H9 (cell line): ENCODE measurements around the gene CCDC88C. TPM values are rescaled to one million over a fixed set of nuclear protein-coding genes. Genes with fewer than 3 reads are reported as not detected.
A peak's percentile ranks its signal among the peaks of the same experiment; 100 is the strongest.

Experiments used
- DNase-seq: peaks from one replicate; pipeline ENCODE4 v3.0.0-alpha.2; 2017
- H2AFZ ChIP-seq: one replicate; pipeline ENCODE4 v1.6.1; 2013; ENCODE audit warnings: mild to moderate bottlenecking, low read length, control low read depth, moderate library complexity
- H2AK5ac ChIP-seq: 2 replicates; pipeline ENCODE4 v1.6.1; 2013; ENCODE audit warnings: low read length, control low read depth, mixed read lengths; ENCODE audit not compliant: insufficient read length
- H2BK120ac ChIP-seq: one replicate; pipeline ENCODE4 v1.6.1; 2013; ENCODE audit warnings: low read depth, mild to moderate bottlenecking, low read length, control low read depth, inconsistent platforms; ENCODE audit not compliant: poor library complexity, severe bottlenecking
- H2BK12ac ChIP-seq: 2 replicates; pipeline ENCODE4 v1.6.1; 2013; ENCODE audit warnings: low read length, control low read depth, mixed read lengths, low read depth; ENCODE audit not compliant: insufficient read length
- H2BK15ac ChIP-seq: 2 replicates; pipeline ENCODE4 v1.6.1; 2013; ENCODE audit warnings: low read depth, low read length, control low read depth
- H2BK20ac ChIP-seq: one replicate; pipeline ENCODE4 v1.6.1; 2013; ENCODE audit warnings: low read depth, mild to moderate bottlenecking, low read length, control low read depth, inconsistent platforms; ENCODE audit not compliant: poor library complexity, severe bottlenecking
- H2BK5ac ChIP-seq: 2 replicates; pipeline ENCODE4 v1.6.1; 2013; ENCODE audit warnings: low read length, control low read depth, mixed read lengths; ENCODE audit not compliant: insufficient read length
- H3K14ac ChIP-seq: 2 replicates; pipeline ENCODE4 v1.6.1; 2013; ENCODE audit warnings: low read length, control low read depth; ENCODE audit not compliant: insufficient read depth
- H3K18ac ChIP-seq: 2 replicates; pipeline ENCODE4 v1.6.1; 2013; ENCODE audit warnings: low read depth, mild to moderate bottlenecking, mixed read lengths, low read length, control low read depth; ENCODE audit not compliant: insufficient read length
- H3K23ac ChIP-seq: 2 replicates; pipeline ENCODE4 v1.6.1; 2013; ENCODE audit warnings: low read length, control low read depth, mixed read lengths, low read depth; ENCODE audit not compliant: insufficient read length
- H3K23me2 ChIP-seq: 2 replicates; pipeline ENCODE4 v1.6.1; 2013; ENCODE audit warnings: low read depth, mild to moderate bottlenecking, mixed read lengths, low read length, control low read depth; ENCODE audit not compliant: insufficient read length, poor library complexity, severe bottlenecking
- H3K27ac ChIP-seq: 2 replicates; pipeline ENCODE4 v1.5.1; 2013; ENCODE audit warnings: low read length, control low read depth, mixed read lengths, low read depth; ENCODE audit not compliant: insufficient read length
- H3K27me3 ChIP-seq: 2 replicates; pipeline ENCODE4 v1.6.1; 2013; ENCODE audit warnings: low read length, control low read depth, inconsistent platforms; ENCODE audit not compliant: insufficient read depth
- H3K4ac ChIP-seq: 2 replicates; pipeline ENCODE4 v1.6.1; 2013; ENCODE audit warnings: low read depth, mild to moderate bottlenecking, control low read depth, inconsistent platforms, low read length, moderate library complexity
- H3K4me1 ChIP-seq: 2 replicates; pipeline ENCODE4 v1.6.1; 2013; ENCODE audit warnings: low read length, control low read depth, inconsistent platforms; ENCODE audit not compliant: insufficient read depth
- H3K4me2 ChIP-seq: 2 replicates; pipeline ENCODE4 v1.6.1; 2013; ENCODE audit warnings: low read length, control low read depth, mixed read lengths; ENCODE audit not compliant: insufficient read length, insufficient read depth
- H3K56ac ChIP-seq: 2 replicates; pipeline ENCODE4 v1.6.1; 2013; ENCODE audit warnings: low read depth, mild to moderate bottlenecking, mixed read lengths, low read length, control low read depth; ENCODE audit not compliant: insufficient read length
- H3K79me1 ChIP-seq: 2 replicates; pipeline ENCODE4 v1.6.1; 2013; ENCODE audit warnings: low read depth, mild to moderate bottlenecking, moderate library complexity, low read length, control low read depth, inconsistent platforms; ENCODE audit not compliant: insufficient read depth, poor library complexity, severe bottlenecking
- H3K79me2 ChIP-seq: 2 replicates; pipeline ENCODE4 v1.6.1; 2013; ENCODE audit warnings: low read length, control low read depth, inconsistent platforms; ENCODE audit not compliant: insufficient read depth
- H3K9ac ChIP-seq: 2 replicates; pipeline ENCODE4 v1.6.1; 2013; ENCODE audit warnings: low read length, control low read depth, mixed read lengths; ENCODE audit not compliant: insufficient read length; ENCODE audit errors: extremely low read depth
- H3K9me3 ChIP-seq: one replicate; pipeline ENCODE4 v1.6.1; 2013; ENCODE audit warnings: low read depth, low read length, inconsistent platforms; ENCODE audit not compliant: control insufficient read depth
- H3T11ph ChIP-seq: one replicate; pipeline ENCODE4 v1.6.1; 2013; ENCODE audit warnings: mild to moderate bottlenecking, low read length, control low read depth, inconsistent platforms
- H4K20me1 ChIP-seq: one replicate; pipeline ENCODE4 v1.6.1; 2013; ENCODE audit not compliant: control insufficient read depth, insufficient read length, insufficient read depth
- H4K5ac ChIP-seq: 2 replicates; pipeline ENCODE4 v1.6.1; 2013; ENCODE audit warnings: low read depth, mild to moderate bottlenecking, mixed read lengths, low read length, control low read depth; ENCODE audit not compliant: insufficient read length
- H4K8ac ChIP-seq: replicated peaks from 2 replicates; pipeline ENCODE4 v1.6.1; 2013; ENCODE audit warnings: low read length, control low read depth, mixed read lengths, low read depth; ENCODE audit not compliant: insufficient read length
- H4K91ac ChIP-seq: 2 replicates; pipeline ENCODE4 v1.6.1; 2013; ENCODE audit warnings: low read depth, mild to moderate bottlenecking, moderate library complexity, mixed read lengths, low read length, control low read depth; ENCODE audit not compliant: insufficient read length
- H3K27ac Mint-ChIP-seq, 3 experiments: 2 replicates in 2 of 3; 3 replicates in 1 of 3; pipeline ENCODE4 v1.8.0; 2020 to 2021; ENCODE audit warnings: mixed read lengths in 3 of 3, mild to moderate bottlenecking in 1 of 3, moderate library complexity in 1 of 3
- H3K27me3 Mint-ChIP-seq: 2 replicates; pipeline ENCODE4 v1.8.0; 2021; ENCODE audit warnings: low read depth, mild to moderate bottlenecking, moderate library complexity, mixed read lengths
- H3K36me3 Mint-ChIP-seq, 3 experiments: 2 replicates in 2 of 3; 3 replicates in 1 of 3; pipeline ENCODE4 v1.8.0; 2020 to 2021; ENCODE audit warnings: low read depth in 3 of 3, mixed read lengths in 3 of 3; ENCODE audit not compliant: insufficient read depth in 1 of 3
- H3K4me1 Mint-ChIP-seq, 2 experiments: 2 replicates each; pipeline ENCODE4 v1.8.0; 2020; ENCODE audit warnings: mixed read lengths in 2 of 2
- H3K4me3 Mint-ChIP-seq, 2 experiments: 2 replicates in 1 of 2; 3 replicates in 1 of 2; pipeline ENCODE4 v1.8.0; 2020 to 2021; ENCODE audit warnings: mild to moderate bottlenecking in 2 of 2, mixed read lengths in 2 of 2, moderate library complexity in 1 of 2
- H3K9me3 Mint-ChIP-seq, 2 experiments: 2 replicates in 1 of 2; 3 replicates in 1 of 2; pipeline ENCODE4 v1.8.0; 2020; ENCODE audit warnings: mild to moderate bottlenecking in 2 of 2, mixed read lengths in 2 of 2, moderate library complexity in 1 of 2
- WGBS: extraction: QIAGEN DNeasy Blood & Tissue Kit; methylation state at CpG from one replicate; pipeline ENCODE4 v1.1.7; 2013; ENCODE audit warnings: missing lambda C conversion rate, low lambda C conversion rate, mixed read lengths; ENCODE audit not compliant: insufficient read length; ENCODE audit errors: extremely low coverage; 5-methylcytosine and 5-hydroxymethylcytosine counted together
- total RNA-seq: library from RNA; stranded (reverse); gene quantifications from 2 replicates; pipeline ENCODE4 v1.2.1, GENCODE V29; 2021
- TF ChIP-seq, protein P1 (sequence below): fragments of 200-600 bp; sonication (generic); conservative IDR thresholded peaks from 3 replicates; pipeline ENCODE4 v1.8.0; 2021; ENCODE audit warnings: antibody characterized with exemption, mild to moderate bottlenecking

The CCDC88C gene
- total RNA-seq, 1 experiment from 2014 or later: 52.4 TPM

DNA sequence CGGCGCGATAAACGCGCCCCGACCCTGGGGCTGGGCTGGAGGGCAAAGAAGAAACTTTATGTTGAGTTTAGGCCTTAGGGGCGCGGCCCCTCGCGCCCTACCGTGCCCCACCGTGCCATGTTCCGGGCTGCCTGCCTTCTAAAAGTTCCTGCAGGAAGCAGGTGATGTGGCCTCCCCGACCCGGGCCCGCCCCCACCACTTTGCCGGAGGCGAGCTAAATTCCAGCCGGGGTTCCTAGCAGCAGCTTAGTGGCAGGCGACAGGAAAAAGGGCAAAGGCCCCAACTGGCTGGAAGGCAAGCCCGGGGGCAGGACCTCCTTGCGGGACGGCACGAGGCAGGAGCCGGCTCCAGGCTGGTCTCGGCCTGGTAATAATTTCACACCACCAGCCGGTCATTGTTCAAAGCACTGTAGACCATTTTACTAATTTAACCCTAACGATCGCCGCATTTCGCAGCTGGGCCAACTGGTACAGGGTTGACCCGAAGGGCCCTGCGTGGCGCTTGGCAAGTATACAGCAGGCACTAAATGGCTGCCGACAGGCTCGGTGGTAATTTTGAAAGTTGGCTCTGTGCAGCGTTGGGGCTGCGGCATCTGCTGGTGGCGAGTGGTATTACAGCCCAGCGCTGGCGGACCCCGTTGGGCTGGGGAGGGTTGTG is 895 bp upstream of the CCDC88C start:
- no peaks in the 10 kb centered on the region for H3K27me3 ChIP-seq
- no peak overlapping the region for H4K8ac ChIP-seq
- no peak overlapping the region for H2BK15ac ChIP-seq
- no peak overlapping the region for H2BK5ac ChIP-seq
- peak overlapping the region; percentile 17 for H3K4me2 ChIP-seq
- H3K14ac ChIP-seq: peak overlapping the region; percentile 72; the same call in 1 of the 2 replicates
- no peak overlapping the region for H2AK5ac ChIP-seq
- H2BK120ac ChIP-seq: no peak overlapping the region
- no peak overlapping the region for H4K5ac ChIP-seq
- Mint-ChIP-seq H3K27ac (peak overlapping the region in 1 of 3 experiments; percentile 85; a peak in 1 of 7 replicates), H3K4me1 (peaks cover 31 to 39% of the 10 kb centered on the region in 2 experiments), H3K9me3 (no peaks in the 10 kb centered on the region), H3K36me3 (peaks cover 2 to 12% (median 3%) of the 10 kb centered on the region in 3 experiments; a peak in 5 of 7 replicates), H3K4me3 (peak overlapping the region; percentile 57 to 68), H3K27me3 (peaks cover 3% of the 10 kb centered on the region)
- H3K23ac ChIP-seq: no peak overlapping the region
- no peaks in the 10 kb centered on the region for H3K79me1 ChIP-seq
- H3K9me3 ChIP-seq: no peaks in the 10 kb centered on the region
- TF ChIP-seq, protein P1, sequence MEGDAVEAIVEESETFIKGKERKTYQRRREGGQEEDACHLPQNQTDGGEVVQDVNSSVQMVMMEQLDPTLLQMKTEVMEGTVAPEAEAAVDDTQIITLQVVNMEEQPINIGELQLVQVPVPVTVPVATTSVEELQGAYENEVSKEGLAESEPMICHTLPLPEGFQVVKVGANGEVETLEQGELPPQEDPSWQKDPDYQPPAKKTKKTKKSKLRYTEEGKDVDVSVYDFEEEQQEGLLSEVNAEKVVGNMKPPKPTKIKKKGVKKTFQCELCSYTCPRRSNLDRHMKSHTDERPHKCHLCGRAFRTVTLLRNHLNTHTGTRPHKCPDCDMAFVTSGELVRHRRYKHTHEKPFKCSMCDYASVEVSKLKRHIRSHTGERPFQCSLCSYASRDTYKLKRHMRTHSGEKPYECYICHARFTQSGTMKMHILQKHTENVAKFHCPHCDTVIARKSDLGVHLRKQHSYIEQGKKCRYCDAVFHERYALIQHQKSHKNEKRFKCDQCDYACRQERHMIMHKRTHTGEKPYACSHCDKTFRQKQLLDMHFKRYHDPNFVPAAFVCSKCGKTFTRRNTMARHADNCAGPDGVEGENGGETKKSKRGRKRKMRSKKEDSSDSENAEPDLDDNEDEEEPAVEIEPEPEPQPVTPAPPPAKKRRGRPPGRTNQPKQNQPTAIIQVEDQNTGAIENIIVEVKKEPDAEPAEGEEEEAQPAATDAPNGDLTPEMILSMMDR: peak; percentile 96
- H3K4ac ChIP-seq: no peak overlapping the region
- WGBS: no CpG with 5 or more reads among the region's 42 CpGs
- H3K23me2 ChIP-seq: peaks cover 9% of the 10 kb centered on the region
- H4K20me1 ChIP-seq: no peaks in the 10 kb centered on the region
- no peak overlapping the region for H3K56ac ChIP-seq
- no peak overlapping the region for H3K27ac ChIP-seq
- H3T11ph ChIP-seq: no peak overlapping the region
- H3K9ac ChIP-seq: no peak overlapping the region
- no peak overlapping the region for H2BK12ac ChIP-seq
- DNase-seq: peak; percentile 83
- H2AFZ ChIP-seq: no peak overlapping the region
- H3K4me1 ChIP-seq: peaks cover 9% of the 10 kb centered on the region; the same call in 1 of the 2 replicates
- H3K79me2 ChIP-seq: no peaks in the 10 kb centered on the region
- no peak overlapping the region for H4K91ac ChIP-seq
- peak overlapping the region; percentile 17 for H3K18ac ChIP-seq
- H2BK20ac ChIP-seq: no peak overlapping the region
